ENCODE data around the gene CRB2. TPM values are rescaled to one million over a fixed set of nuclear protein-coding genes. Genes with fewer than 3 reads are reported as not detected.

Gene CRB2
- total and polyA plus RNA-seq, 2 of the 13 experiments (the other 11 are each of a cell fraction or from before 2014, with no cell fraction given), result 0.01 to 0.29 TPM

GRCh38 chr9:123310551-123311249 lies 45.3 kb upstream of the CRB2 start (continued):
- peak; percentile 21; the same call in 1 of the 2 replicates for TF ChIP-seq HMG20A (CRISPR knock-in tag; IDR thresholded peaks at IDR 0.05; ENCODE audit: borderline replicate concordance)
- no peak for TF ChIP-seq AFF4 (CRISPR knock-in tag; IDR thresholded peaks at IDR 0.05)
- TF ChIP-seq ZNF652 (CRISPR knock-in tag; IDR thresholded peaks at IDR 0.05; ENCODE audit: borderline replicate concordance, low read depth), result no peak
- TF ChIP-seq TRIM22 (IDR thresholded peaks at IDR 0.05), result no peak
- no peak for TF ChIP-seq ZNF597 (CRISPR knock-in tag; IDR thresholded peaks at IDR 0.05)
- TF ChIP-seq ZNF138 (CRISPR knock-in tag; IDR thresholded peaks at IDR 0.05; ENCODE audit: low read depth), result no peak
- no peak for TF ChIP-seq ZBED4 (CRISPR knock-in tag; IDR thresholded peaks at IDR 0.05; ENCODE audit: borderline replicate concordance)
- 0 out of 2 replicates have a peak, but pooled peaks have one; percentile 62 for TF ChIP-seq NAIF1 (CRISPR knock-in tag; IDR thresholded peaks at IDR 0.05; ENCODE audit: borderline replicate concordance)
- TF ChIP-seq ZNF326 (CRISPR knock-in tag; IDR thresholded peaks at IDR 0.05; ENCODE audit: borderline replicate concordance), result no peak
- TF ChIP-seq NCOA5 (CRISPR knock-in tag; IDR thresholded peaks at IDR 0.05), result no peak
- no peak for TF ChIP-seq HMGA1 (CRISPR knock-in tag; conservative IDR thresholded peaks at IDR 0.05)
- no peak for TF ChIP-seq SRY (CRISPR knock-in tag; IDR thresholded peaks at IDR 0.05)
- no peak for TF ChIP-seq SAP130 (CRISPR knock-in tag; IDR thresholded peaks at IDR 0.05; ENCODE audit: low read depth)
- no peak for TF ChIP-seq ZNF512B (CRISPR knock-in tag; IDR thresholded peaks at IDR 0.05; ENCODE audit: borderline replicate concordance)
- TF ChIP-seq ZMYM4 (CRISPR knock-in tag; IDR thresholded peaks at IDR 0.05), result peak; percentile 17; the same call in 1 of the 2 replicates
- TF ChIP-seq KLF13 (CRISPR knock-in tag; IDR thresholded peaks at IDR 0.05), result no peak
